Skeletal muscle tissue (tissue), 4 donors: ENCODE measurements around the gene SNX27. TPM values are rescaled to one million over a fixed set of nuclear protein-coding genes. Genes with fewer than 3 reads are reported as not detected.
"Not testable (repeated sequence)": the region's sequence is repeated elsewhere in the genome, so short reads cannot be mapped to it uniquely, and the experiment has no call there.

ENCODE experiments used
- H3K27ac ChIP-seq: one replicate; pipeline ENCODE4 v1.7.0; 2013; ENCODE audit warnings: mild to moderate bottlenecking, low read depth, low read length, inconsistent platforms
- H3K27me3 ChIP-seq, 3 donors: one replicate each; pipeline ENCODE4 v1.7.0; 2013; ENCODE audit warnings: low read length in 3 of 3; ENCODE audit not compliant: control insufficient read depth in 3 of 3, insufficient read depth in 3 of 3
- H3K36me3 ChIP-seq, 3 donors: one replicate each; pipeline ENCODE4 v1.7.0; 2013; ENCODE audit warnings: low read length in 3 of 3; ENCODE audit not compliant: control insufficient read depth in 3 of 3, insufficient read depth in 3 of 3
- H3K4me1 ChIP-seq, 3 donors: one replicate each; pipeline ENCODE4 v1.7.0; 2013; ENCODE audit warnings: low read length in 3 of 3, mild to moderate bottlenecking in 3 of 3; ENCODE audit not compliant: control insufficient read depth in 3 of 3, insufficient read depth in 3 of 3
- H3K4me3 ChIP-seq, 3 donors: one replicate each; pipeline ENCODE4 v1.7.0; 2013; ENCODE audit warnings: low read length in 3 of 3
- H3K9ac ChIP-seq, 3 donors: one replicate each; pipeline ENCODE4 v1.7.0; 2013; ENCODE audit warnings: low read length in 3 of 3, mild to moderate bottlenecking in 3 of 3, moderate library complexity in 2 of 3, low read depth in 1 of 3
- H3K9me3 ChIP-seq, 3 donors: one replicate each; pipeline ENCODE4 v1.7.0; 2013; ENCODE audit warnings: low read length in 3 of 3; ENCODE audit not compliant: control insufficient read depth in 3 of 3
- total RNA-seq: library from RNA; depleted of rRNA; stranded (reverse); fragments of >200 nt; gene quantifications from one replicate; pipeline ENCODE4 v1.2.3, GENCODE V29; 2014
- donor health status: Osteomylitis.

Gene SNX27
- total RNA-seq, 1 donor from 2014 or later, result 36.0 TPM

DNA sequence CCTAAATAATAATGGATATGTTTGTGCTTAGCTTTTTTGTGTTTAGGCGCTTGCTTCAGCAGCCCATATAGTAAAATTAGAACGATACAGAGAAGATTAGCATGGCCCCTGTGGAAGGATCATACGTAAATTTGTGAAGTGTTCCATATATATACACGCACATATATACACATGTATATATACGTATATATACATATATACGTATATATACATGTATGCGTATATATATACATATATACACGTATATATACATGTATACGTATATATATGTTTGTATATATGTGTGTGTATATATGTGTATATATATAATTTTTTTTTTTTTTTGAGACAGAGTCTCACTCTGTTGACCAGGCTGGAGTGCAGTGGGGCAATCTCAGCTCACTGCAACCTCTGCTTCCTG, 17.4 kb downstream of the SNX27 start:
- no peaks in the 10 kb centered on the region for H3K4me1 ChIP-seq
- no peak overlapping the region for H3K4me3 ChIP-seq
- H3K36me3 ChIP-seq, result no peaks in the 10 kb centered on the region
- H3K9me3 ChIP-seq, result no peaks in the 10 kb centered on the region
- no peak overlapping the region for H3K27ac ChIP-seq
- H3K27me3 ChIP-seq, result no peaks in the 10 kb centered on the region
- H3K9ac ChIP-seq, result no peak overlapping the region

DNA sequence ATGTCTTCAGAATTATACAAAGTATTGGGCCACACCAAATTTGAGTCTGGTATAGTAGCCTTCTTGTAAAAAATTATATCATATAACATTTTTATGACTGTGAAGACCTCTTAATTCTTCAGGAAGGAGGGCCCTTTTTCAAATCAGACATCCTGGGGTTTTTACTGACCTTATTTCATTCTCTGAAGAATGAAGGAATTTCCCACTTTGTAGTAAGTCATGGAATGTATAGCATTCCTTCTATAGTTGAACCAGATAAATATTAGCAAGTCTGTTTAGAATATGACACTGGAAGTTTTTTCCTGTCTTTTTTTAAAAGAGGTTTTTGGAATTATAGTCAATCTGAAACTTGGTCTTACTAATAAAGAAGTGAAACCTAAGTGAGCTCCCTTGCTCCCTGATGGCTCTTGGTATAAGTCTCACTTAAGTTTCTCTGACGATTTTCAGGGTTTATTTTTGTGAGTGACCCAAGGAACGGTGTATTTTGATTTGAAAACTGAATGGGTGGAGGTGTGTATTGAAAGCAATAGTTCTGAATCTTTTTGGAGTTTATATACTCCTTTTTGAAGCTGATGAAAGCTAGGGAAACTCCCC, 23.7 kb downstream of the SNX27 start:
- Histone ChIP-seq H3K4me1 (peaks cover 4 to 10% (median 5%) of the 10 kb centered on the region in 3 donors), H3K36me3 (peaks cover 0 to under 1% (median 0%) of the 10 kb centered on the region in 3 donors), H3K4me3 (no peak overlapping the region), H3K27me3 (no peaks in the 10 kb centered on the region), H3K9me3 (no peaks in the 10 kb centered on the region), H3K9ac (no peak overlapping the region), H3K27ac (no peak overlapping the region)

DNA sequence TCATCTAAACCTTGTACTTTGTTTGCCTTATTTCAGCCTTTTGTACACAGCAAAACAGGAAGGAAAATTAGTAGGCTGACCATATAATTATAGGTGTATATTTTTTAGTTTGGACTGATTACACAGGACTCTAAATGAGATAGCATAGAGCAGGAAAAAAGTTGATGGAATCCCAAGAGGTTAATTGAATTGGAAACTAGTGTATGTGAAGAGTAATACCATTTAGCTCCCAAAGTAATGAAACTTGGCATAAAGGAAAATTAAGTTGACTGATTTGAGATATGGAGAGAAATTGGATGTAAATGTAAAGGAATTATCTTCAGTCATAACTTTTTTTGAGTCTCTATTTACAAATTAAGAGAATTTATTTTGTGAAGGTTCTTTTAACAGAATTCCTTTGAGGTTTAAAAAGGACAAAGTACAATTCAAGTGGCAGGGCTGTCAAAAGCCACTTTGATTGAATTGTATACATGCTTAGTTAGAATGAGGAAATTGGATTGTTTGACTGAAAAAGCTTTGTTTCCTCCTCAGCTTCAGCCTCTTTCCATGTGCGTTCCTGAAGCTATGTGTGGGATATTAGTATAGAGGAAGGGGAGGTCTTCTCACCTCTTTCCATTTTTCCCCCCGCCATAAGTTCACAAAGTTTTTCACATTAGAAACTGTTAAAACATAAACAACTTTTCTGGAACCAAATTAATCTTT, 26.4 kb downstream of the SNX27 start:
- Histone ChIP-seq H3K9ac (no peak overlapping the region), H3K36me3 (peaks cover 0 to 4% (median 0%) of the 10 kb centered on the region in 3 donors), H3K9me3 (no peaks in the 10 kb centered on the region), H3K4me1 (peaks cover 4 to 10% (median 5%) of the 10 kb centered on the region in 3 donors), H3K27me3 (no peaks in the 10 kb centered on the region), H3K27ac (no peak overlapping the region), H3K4me3 (no peak overlapping the region)

DNA sequence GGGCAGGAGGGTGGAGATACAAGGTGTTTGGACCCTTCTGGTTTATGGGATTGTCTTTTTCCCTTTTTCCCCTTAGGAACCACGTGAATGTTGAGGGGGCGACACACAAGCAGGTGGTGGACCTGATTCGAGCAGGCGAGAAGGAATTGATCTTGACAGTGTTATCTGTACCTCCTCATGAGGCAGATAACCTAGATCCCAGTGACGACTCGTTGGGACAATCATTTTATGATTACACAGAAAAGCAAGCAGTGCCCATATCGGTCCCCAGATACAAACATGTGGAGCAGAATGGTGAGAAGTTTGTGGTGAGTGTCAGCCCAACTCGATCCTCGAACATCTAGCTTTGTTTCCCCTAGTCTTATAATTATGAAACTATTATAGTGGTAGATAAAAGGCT, 27.0 kb downstream of the SNX27 start:
- Histone ChIP-seq H3K9ac (no peak overlapping the region), H3K27me3 (no peaks in the 10 kb centered on the region), H3K4me1 (peaks cover 4 to 10% (median 5%) of the 10 kb centered on the region in 3 donors), H3K36me3 (peaks cover 0 to 4% (median 0%) of the 10 kb centered on the region in 3 donors), H3K27ac (no peak overlapping the region), H3K9me3 (no peaks in the 10 kb centered on the region), H3K4me3 (no peak overlapping the region)

GRCh38 chr1:151639466-151639865, 27.6 kb downstream of the SNX27 start:
- Histone ChIP-seq H3K9me3 (no peaks in the 10 kb centered on the region), H3K9ac (no peak overlapping the region), H3K36me3 (peaks cover 0 to 4% (median 0%) of the 10 kb centered on the region in 3 donors), H3K27ac (no peak overlapping the region), H3K27me3 (no peaks in the 10 kb centered on the region), H3K4me1 (peaks cover 4 to 10% (median 5%) of the 10 kb centered on the region in 3 donors), H3K4me3 (no peak overlapping the region)

DNA sequence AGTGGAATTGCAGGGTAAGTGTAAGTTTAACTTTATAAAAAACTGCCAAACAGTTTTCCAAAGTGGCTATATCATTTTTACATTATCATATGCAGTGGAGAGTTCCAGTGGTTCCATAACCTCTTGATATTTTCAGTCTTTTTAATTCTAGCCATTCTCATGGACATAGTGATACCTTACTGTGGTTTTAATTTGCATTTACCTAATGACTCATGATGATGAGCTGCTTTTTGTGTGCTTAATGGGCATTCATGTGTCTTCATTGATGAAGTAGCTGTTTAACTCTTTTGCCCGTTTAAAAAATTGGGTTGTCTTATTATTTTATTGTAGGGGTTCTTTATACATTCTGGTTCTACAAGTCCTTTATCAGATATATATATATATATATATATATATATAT, 29.4 kb downstream of the SNX27 start:
- Histone ChIP-seq H3K9ac (no peak overlapping the region), H3K27ac (no peak overlapping the region), H3K4me1 (peaks cover 4 to 10% (median 5%) of the 10 kb centered on the region in 3 donors), H3K9me3 (no peaks in the 10 kb centered on the region), H3K4me3 (no peak overlapping the region), H3K36me3 (peaks cover 0 to 4% (median 0%) of the 10 kb centered on the region in 3 donors), H3K27me3 (no peaks in the 10 kb centered on the region)

- H3K36me3 ChIP-seq, H3K4me1 ChIP-seq, H3K27ac ChIP-seq, H3K4me3 ChIP-seq, H3K27me3 ChIP-seq, H3K9ac ChIP-seq, H3K9me3 ChIP-seq: not testable (repeated sequence)
Measured at GRCh38 chr1:151643085-151643484, 31.2 kb downstream of the SNX27 start.

DNA sequence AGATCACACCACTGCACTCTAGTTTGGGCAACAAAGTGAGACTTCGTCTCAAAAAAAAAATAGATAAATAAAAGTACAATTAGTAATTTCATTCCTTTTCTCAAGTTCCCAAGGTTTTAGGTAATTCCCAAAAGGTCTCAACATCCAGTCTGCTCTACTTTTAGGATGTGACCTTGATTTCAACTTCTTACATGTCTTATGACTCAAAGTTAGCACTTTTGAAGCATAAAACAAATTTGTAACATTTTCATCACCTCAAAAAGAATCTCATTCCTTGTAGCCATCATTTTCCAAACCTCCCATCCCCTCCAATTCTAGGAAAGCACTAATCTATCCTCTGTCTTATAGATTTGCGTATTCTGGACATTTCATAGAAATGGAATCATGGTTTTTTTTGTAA, 32.2 kb downstream of the SNX27 start:
- Histone ChIP-seq H3K27ac (no peak overlapping the region), H3K9me3 (no peaks in the 10 kb centered on the region), H3K4me3 (no peak overlapping the region), H3K27me3 (no peaks in the 10 kb centered on the region), H3K9ac (no peak overlapping the region), H3K4me1 (no peaks in the 10 kb centered on the region), H3K36me3 (peaks cover 0 to 4% (median 3%) of the 10 kb centered on the region in 3 donors)

DNA sequence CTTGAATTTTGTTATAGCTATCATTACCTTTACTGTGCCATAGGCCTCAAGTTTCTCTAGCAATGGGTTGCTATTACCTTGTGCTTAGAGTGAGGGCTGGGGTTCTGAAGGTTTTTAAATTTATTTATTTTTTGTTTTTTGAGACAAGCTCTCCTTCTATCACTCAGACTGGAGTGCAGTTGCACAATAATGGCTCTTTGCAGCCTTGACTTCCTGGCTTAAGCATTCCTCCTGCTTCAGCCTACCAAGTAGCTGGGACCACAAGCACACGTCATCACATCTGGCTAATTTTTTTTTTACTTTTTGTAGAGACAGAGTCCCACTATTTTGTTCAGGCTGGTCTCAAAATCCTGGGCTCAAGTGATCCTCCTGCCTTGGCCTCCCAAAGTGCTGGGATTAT, 41.5 kb downstream of the SNX27 start:
- Histone ChIP-seq H3K27me3 (no peaks in the 10 kb centered on the region), H3K27ac (peak overlapping the region; percentile 25), H3K4me3 (no peak overlapping the region), H3K9ac (no peak overlapping the region), H3K36me3 (peaks cover 3% of the 10 kb centered on the region in 3 donors), H3K9me3 (no peaks in the 10 kb centered on the region), H3K4me1 (peaks cover 0 to 7% (median 4%) of the 10 kb centered on the region in 3 donors)

- Histone ChIP-seq H3K9ac (no peak overlapping the region), H3K27ac (no peak overlapping the region), H3K27me3 (no peaks in the 10 kb centered on the region), H3K4me3 (no peak overlapping the region), H3K4me1 (peaks cover 0 to 7% (median 4%) of the 10 kb centered on the region in 3 donors), H3K9me3 (no peaks in the 10 kb centered on the region), H3K36me3 (peaks cover 8 to 12% (median 9%) of the 10 kb centered on the region in 3 donors)
Measured at GRCh38 chr1:151655371-151655770, 43.5 kb downstream of the SNX27 start.
